Upper lobe of left lung (tissue), 4 donors: ENCODE results near the gene RPP14.

Experiments
- POLR2A ChIP-seq, 4 donors: fragments of 450-650 bp; IDR thresholded peaks; one replicate each; pipeline ENCODE4 v1.5.1; 2016 to 2017; ENCODE audit warnings: antibody characterized with exemption in 4 of 4, mild to moderate bottlenecking in 2 of 4
- TF ChIP-seq, protein P1 (sequence below), 6 experiments: fragments of 450-650 bp in 4 of 6; fragments of 200-600 bp in 2 of 6; sonication (generic) in 2 of 6; IDR thresholded peaks; one replicate each; pipeline ENCODE4 v1.5.1; 2016 to 2019; ENCODE audit warnings: antibody characterized with exemption in 6 of 6

DNA sequence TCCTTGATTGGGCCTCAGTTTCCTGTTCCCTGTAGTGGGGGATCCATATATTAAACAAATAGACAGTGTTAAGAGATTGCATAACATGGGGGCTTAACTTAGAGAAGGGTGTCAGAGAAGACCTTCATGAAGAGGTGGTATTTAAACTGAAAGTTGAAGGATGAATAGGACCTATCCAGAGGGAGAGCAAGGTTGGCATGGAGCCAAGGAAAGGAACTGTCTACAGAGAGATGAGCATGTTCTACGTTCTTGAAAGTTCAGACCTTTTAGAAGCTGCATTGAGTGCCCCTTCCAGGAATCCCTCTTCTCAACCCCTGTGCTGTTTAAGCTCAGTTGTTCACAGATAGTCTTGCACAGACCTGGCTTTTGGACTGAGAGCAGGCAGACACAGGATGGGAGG, 2.7 kb downstream of the RPP14 start:
- TF ChIP-seq, protein P1, sequence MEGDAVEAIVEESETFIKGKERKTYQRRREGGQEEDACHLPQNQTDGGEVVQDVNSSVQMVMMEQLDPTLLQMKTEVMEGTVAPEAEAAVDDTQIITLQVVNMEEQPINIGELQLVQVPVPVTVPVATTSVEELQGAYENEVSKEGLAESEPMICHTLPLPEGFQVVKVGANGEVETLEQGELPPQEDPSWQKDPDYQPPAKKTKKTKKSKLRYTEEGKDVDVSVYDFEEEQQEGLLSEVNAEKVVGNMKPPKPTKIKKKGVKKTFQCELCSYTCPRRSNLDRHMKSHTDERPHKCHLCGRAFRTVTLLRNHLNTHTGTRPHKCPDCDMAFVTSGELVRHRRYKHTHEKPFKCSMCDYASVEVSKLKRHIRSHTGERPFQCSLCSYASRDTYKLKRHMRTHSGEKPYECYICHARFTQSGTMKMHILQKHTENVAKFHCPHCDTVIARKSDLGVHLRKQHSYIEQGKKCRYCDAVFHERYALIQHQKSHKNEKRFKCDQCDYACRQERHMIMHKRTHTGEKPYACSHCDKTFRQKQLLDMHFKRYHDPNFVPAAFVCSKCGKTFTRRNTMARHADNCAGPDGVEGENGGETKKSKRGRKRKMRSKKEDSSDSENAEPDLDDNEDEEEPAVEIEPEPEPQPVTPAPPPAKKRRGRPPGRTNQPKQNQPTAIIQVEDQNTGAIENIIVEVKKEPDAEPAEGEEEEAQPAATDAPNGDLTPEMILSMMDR (IDR thresholded peaks at IDR 0.05): no peak
- no peak for TF ChIP-seq POLR2A (IDR thresholded peaks at IDR 0.05)
